ENCODE measurements around the gene ELAPOR2.
"Not testable (repeated sequence)": the region's sequence is repeated elsewhere in the genome, so short reads cannot be mapped to it uniquely, and the experiment has no call there.

The ELAPOR2 gene

GRCh38 chr7:87046456-87046855 is 13.0 kb downstream of the ELAPOR2 start:
- DNase-seq (ENCODE audit: low read depth, low spot score): no peak

GRCh38 chr7:87044713-87045112 is 14.7 kb downstream of the ELAPOR2 start:
- DNase-seq (ENCODE audit: low read depth, low spot score): not testable (repeated sequence)

GRCh38 chr7:87041586-87041985 is 17.9 kb downstream of the ELAPOR2 start:
- DNase-seq (ENCODE audit: low read depth, low spot score): not testable (repeated sequence)

- DNase-seq (ENCODE audit: low read depth, low spot score): not testable (repeated sequence)
Observed at GRCh38 chr7:87039691-87040299, 19.7 kb downstream of the ELAPOR2 start.

GRCh38 chr7:87038993-87039690 is 20.3 kb downstream of the ELAPOR2 start:
- DNase-seq (ENCODE audit: low read depth, low spot score): no peak

- DNase-seq (ENCODE audit: low read depth, low spot score): no peak
Observed at GRCh38 chr7:87036985-87037384, 22.5 kb downstream of the ELAPOR2 start.

- DNase-seq (ENCODE audit: low read depth, low spot score): no peak
Observed at GRCh38 chr7:87032604-87033339, 26.7 kb downstream of the ELAPOR2 start.

- DNase-seq (ENCODE audit: low read depth, low spot score): no peak
Observed at GRCh38 chr7:87029078-87029477, 30.4 kb downstream of the ELAPOR2 start.

- no peak for DNase-seq (ENCODE audit: low read depth, low spot score)
Observed at GRCh38 chr7:87028636-87029035, 30.8 kb downstream of the ELAPOR2 start.

- DNase-seq (ENCODE audit: low read depth, low spot score): no peak
Observed at GRCh38 chr7:87027900-87028299, 31.6 kb downstream of the ELAPOR2 start.

GRCh38 chr7:87021285-87021684 is 38.2 kb downstream of the ELAPOR2 start:
- DNase-seq (ENCODE audit: low read depth, low spot score): no peak

- DNase-seq (ENCODE audit: low read depth, low spot score): no peak
Observed at GRCh38 chr7:87016606-87017005, 42.8 kb downstream of the ELAPOR2 start.

GRCh38 chr7:87013840-87014190 is 45.6 kb downstream of the ELAPOR2 start:
- no peak for DNase-seq (ENCODE audit: low read depth, low spot score)

GRCh38 chr7:87013136-87013839 is 46.2 kb downstream of the ELAPOR2 start:
- no peak for DNase-seq (ENCODE audit: low read depth, low spot score)
